ENCODE measurements around the gene TNNI2. TPM values are rescaled to one million over a fixed set of nuclear protein-coding genes. Genes with fewer than 3 reads are reported as not detected.
A peak's percentile ranks its signal among the peaks of the same experiment; 100 is the strongest.

Gene TNNI2
- total RNA-seq, 2 experiments from 2014 or later: 0.31 TPM; not detected in 1

- H3K27ac Mint-ChIP-seq: no peak overlapping the region
- H3K4me1 Mint-ChIP-seq: peaks cover 60% of the 10 kb centered on the region
- peaks cover 8% of the 10 kb centered on the region for H3K27me3 Mint-ChIP-seq
- DNase-seq: no peak
- H3K9me3 Mint-ChIP-seq: no peaks in the 10 kb centered on the region
- no peaks in the 10 kb centered on the region for H3K36me3 Mint-ChIP-seq
- H3K4me3 Mint-ChIP-seq: peak overlapping the region; percentile 66
Observed at GRCh38 chr11:1845561-1846452, 7.0 kb downstream of the TNNI2 start.

DNA sequence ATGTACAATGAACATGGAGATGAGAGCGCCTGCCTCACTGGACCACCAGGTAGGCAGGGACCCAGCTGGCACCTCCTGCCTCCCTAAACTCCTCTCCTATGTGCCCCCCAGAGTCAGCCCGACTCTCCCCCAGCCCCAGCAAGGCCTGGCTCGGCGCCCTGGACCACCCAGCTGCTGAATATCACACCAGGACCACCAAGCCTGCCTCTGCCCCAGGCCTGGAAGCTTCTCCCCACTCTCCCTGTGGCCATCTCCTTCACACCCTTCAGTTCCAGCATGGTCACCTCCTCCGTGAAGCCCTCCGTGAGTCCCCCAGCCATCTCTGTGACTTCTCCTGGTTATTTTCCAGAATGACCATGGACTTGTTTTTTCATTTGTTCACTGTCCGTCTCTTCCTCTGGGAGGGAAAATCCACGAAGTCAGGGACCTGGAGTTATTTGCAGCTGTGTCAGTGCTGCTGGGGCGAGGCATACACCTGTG is 7.7 kb downstream of the TNNI2 start:
- Mint-ChIP-seq H3K9me3 (no peaks in the 10 kb centered on the region), H3K27me3 (peaks cover 8% of the 10 kb centered on the region), H3K27ac (no peak overlapping the region), H3K36me3 (no peaks in the 10 kb centered on the region), H3K4me1 (peaks cover 66% of the 10 kb centered on the region), H3K4me3 (no peak overlapping the region)
- no peak for DNase-seq

- no peaks in the 10 kb centered on the region for H3K36me3 Mint-ChIP-seq
- H3K27me3 Mint-ChIP-seq: peaks cover 8% of the 10 kb centered on the region
- DNase-seq: no peak
- peaks cover 70% of the 10 kb centered on the region for H3K4me1 Mint-ChIP-seq
- H3K4me3 Mint-ChIP-seq: no peak overlapping the region
- H3K9me3 Mint-ChIP-seq: no peaks in the 10 kb centered on the region
- no peak overlapping the region for H3K27ac Mint-ChIP-seq
Observed at GRCh38 chr11:1847006-1847735, 8.4 kb downstream of the TNNI2 start.

DNA sequence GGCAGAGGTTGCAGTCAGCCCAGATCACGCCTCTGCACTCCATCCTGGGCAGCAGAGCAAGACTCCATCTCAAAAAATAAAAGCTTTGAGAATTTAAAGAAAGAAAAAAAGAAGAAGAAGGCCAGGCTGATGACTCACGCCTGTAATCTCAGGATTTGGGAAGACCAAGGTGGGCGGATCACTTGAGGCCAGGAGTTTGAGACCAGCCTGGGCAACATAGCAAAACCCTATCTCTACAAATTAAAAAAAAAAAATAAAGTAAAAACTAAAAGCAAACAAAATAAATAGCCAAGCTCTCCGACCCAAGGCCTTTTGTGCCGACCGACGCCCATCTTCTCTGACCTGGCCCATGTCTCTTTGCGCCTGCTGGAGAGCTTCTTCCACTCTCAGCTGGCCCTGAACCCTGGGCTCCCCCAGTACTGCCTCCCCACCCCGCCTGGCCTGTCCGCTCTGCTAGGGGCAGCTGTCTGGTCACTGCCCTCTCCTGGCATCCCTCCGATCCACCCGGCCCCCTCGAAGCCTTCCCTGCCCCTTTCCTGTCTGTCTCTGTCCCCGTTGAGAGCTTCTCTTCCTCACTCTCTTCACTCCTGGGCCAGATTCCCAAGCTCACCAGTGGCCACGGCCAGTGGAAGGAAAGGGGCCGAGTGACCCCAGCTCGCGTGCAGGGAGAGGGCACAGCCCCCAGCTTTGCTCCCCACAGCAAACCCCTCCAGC is 9.3 kb downstream of the TNNI2 start:
- Mint-ChIP-seq H3K27ac (no peak overlapping the region), H3K9me3 (no peaks in the 10 kb centered on the region)

DNA sequence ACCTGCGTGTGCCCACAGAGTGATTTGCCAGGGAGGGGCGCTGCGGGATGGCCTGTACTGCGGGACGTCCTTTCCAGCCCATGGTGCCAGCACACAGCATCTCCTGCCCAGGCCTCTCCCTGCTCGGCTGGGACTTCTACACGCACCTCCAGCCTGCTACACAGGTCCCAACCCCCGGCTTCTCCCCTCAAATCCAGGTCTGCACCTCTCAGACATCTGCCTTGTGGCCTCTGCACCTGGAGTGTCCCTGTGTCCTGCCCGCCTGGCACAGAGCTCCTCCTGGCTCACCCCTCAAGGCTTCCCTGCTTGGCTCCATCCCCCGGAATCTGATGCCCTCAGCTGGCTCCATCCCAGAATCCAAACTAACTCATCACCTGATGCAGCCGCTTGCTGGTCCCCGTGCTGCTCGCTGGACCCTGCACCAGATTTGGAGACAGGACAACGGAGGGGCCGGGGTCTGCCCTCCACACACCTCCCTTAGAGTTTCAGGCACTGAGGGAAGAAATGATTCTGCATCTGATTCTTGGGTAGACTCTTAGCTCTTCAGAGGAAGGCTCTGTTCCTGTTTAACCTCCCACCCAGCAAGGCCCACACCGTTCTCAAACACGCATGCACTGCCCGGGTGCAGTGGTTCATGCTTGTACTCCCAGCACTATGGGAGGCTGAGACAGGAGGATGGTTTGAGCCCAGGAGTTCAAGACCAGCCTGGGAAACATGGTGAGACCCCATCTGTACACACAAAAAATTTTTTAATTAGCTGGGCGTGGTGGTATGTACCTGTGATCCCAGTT is 10.1 kb downstream of the TNNI2 start:
- Mint-ChIP-seq H3K4me3 (no peak overlapping the region), H3K27me3 (peaks cover 8% of the 10 kb centered on the region), H3K9me3 (no peaks in the 10 kb centered on the region), H3K36me3 (peaks cover 6% of the 10 kb centered on the region), H3K4me1 (peaks cover 73% of the 10 kb centered on the region), H3K27ac (no peak overlapping the region)
- no peak for DNase-seq

More for the DNA sequence above, 9.3 kb downstream of the TNNI2 start:
- no peak for DNase-seq
- Mint-ChIP-seq H3K27me3 (peaks cover 8% of the 10 kb centered on the region), H3K4me3 (no peak overlapping the region), H3K36me3 (peaks cover 3% of the 10 kb centered on the region), H3K4me1 (peaks cover 78% of the 10 kb centered on the region)

GRCh38 chr11:1851468-1852180 is 12.8 kb downstream of the TNNI2 start:
- H3K4me3 Mint-ChIP-seq: no peak overlapping the region
- peaks cover 6% of the 10 kb centered on the region for H3K36me3 Mint-ChIP-seq
- H3K4me1 Mint-ChIP-seq: peaks cover 65% of the 10 kb centered on the region
- no peaks in the 10 kb centered on the region for H3K9me3 Mint-ChIP-seq
- no peak for DNase-seq
- peak overlapping the region; percentile 99 for H3K27ac Mint-ChIP-seq
- peaks cover 1% of the 10 kb centered on the region for H3K27me3 Mint-ChIP-seq

GRCh38 chr11:1852271-1852876 is 13.6 kb downstream of the TNNI2 start:
- no peak for DNase-seq
- Mint-ChIP-seq H3K36me3 (peaks cover 6% of the 10 kb centered on the region), H3K4me3 (peak overlapping the region; percentile 99), H3K27ac (peak overlapping the region; percentile 99), H3K9me3 (no peaks in the 10 kb centered on the region), H3K27me3 (no peaks in the 10 kb centered on the region), H3K4me1 (peaks cover 62% of the 10 kb centered on the region)

GRCh38 chr11:1852877-1853276 is 14.1 kb downstream of the TNNI2 start, which contains the start of gene LSP1:
LSP1 (plus strand) TSS chr11:1853084; CDS start chr11:1853145, 61 bp downstream.
- Mint-ChIP-seq H3K4me1 (peaks cover 62% of the 10 kb centered on the region), H3K4me3 (peak within 1 kb of the TSS; percentile 99), H3K27me3 (no peaks in the 10 kb centered on the region), H3K9me3 (no peaks in the 10 kb centered on the region), H3K36me3 (peaks cover 6% of the 10 kb centered on the region), H3K27ac (peak within 1 kb of the TSS; percentile 99)
- peak; percentile 90 for DNase-seq

DNA sequence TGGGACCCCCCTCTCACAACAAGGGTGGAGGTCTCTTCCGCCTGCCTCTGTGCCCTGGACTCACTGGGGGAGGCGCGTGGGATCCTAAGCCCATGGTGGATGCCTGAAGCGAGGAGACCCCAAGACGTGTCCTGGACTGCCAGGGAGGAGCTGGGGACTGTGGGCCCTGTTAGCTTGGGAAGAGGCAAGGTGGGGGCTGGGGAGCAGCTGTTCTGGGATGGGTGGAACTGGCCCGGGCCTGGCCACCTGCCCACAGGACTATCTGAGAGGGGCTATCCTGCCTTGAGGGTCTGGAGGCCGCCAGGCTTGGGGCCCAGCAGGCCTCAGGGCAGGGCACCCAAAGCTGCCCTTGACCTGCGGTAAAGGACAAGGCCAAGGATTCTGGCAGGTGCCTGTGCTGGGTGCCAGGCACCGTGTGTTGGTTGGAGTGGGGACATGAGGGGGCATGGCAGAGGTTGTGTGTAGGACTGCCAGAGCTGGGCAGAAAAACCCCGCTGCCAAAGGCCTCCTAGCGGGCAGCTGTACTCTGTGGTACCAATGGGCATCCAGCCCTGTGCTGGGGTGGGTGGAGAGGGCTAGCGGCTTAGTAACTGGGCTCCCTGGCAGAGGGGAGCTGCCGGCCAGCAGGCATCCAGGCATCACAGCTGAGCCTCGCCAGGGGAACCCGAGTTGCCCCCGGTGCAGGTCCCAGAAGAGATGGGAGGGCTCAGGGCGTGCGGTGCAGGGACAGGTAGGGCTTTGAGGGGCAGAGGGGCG is 14.8 kb downstream of the TNNI2 start:
- peaks cover 59% of the 10 kb centered on the region for H3K4me1 Mint-ChIP-seq
- DNase-seq: peak; percentile 27

GRCh38 chr11:1854132-1854948 is 15.6 kb downstream of the TNNI2 start:
- H3K27ac Mint-ChIP-seq: peak overlapping the region; percentile 79
- H3K9me3 Mint-ChIP-seq: no peaks in the 10 kb centered on the region
- DNase-seq: peak; percentile 38
- peaks cover 7% of the 10 kb centered on the region for H3K36me3 Mint-ChIP-seq
- no peaks in the 10 kb centered on the region for H3K27me3 Mint-ChIP-seq
- H3K4me1 Mint-ChIP-seq: peaks cover 56% of the 10 kb centered on the region
- peak overlapping the region; percentile 99 for H3K4me3 Mint-ChIP-seq

More for the DNA sequence above, 14.8 kb downstream of the TNNI2 start:
- no peaks in the 10 kb centered on the region for H3K9me3 Mint-ChIP-seq
- H3K27ac Mint-ChIP-seq: peak overlapping the region; percentile 99
- no peaks in the 10 kb centered on the region for H3K27me3 Mint-ChIP-seq
- peak overlapping the region; percentile 99 for H3K4me3 Mint-ChIP-seq
- peaks cover 6% of the 10 kb centered on the region for H3K36me3 Mint-ChIP-seq

- peak; percentile 73 for DNase-seq
- Mint-ChIP-seq H3K4me1 (peaks cover 50% of the 10 kb centered on the region), H3K27ac (no peak overlapping the region), H3K36me3 (peaks cover 8% of the 10 kb centered on the region), H3K27me3 (no peaks in the 10 kb centered on the region), H3K4me3 (peak overlapping the region; percentile 99), H3K9me3 (no peaks in the 10 kb centered on the region)
Observed at GRCh38 chr11:1854949-1855885, 16.4 kb downstream of the TNNI2 start.
